MM.1S (cell line): ENCODE data around the gene VEGFB.

Source experiments
- DNase-seq: peaks from one replicate; pipeline ENCODE4 v3.0.0-alpha.2; 2015
- H2AFZ ChIP-seq: fragments of 300-600 bp; sonication (generic); 2 replicates; pipeline ENCODE4 v1.6.0; 2016; ENCODE audit warnings: antibody characterized with exemption, low read length
- H3F3A ChIP-seq: fragments of 300-600 bp; sonication (generic); 2 replicates; pipeline ENCODE4 v1.6.1; 2016; ENCODE audit warnings: mild to moderate bottlenecking, antibody characterized with exemption, low read length, moderate library complexity, mixed read lengths; ENCODE audit not compliant: insufficient read depth
- H3K27ac ChIP-seq: fragments of 300-600 bp; sonication (generic); 2 replicates; pipeline ENCODE4 v1.5.1; 2016; ENCODE audit warnings: mild to moderate bottlenecking, low read length
- H3K27me3 ChIP-seq: fragments of 300-600 bp; sonication (generic); replicated peaks from 2 replicates; pipeline ENCODE4 v1.6.0; 2016; ENCODE audit warnings: low read length; ENCODE audit not compliant: insufficient read depth
- H3K36me3 ChIP-seq: fragments of 300-600 bp; sonication (generic); replicated peaks from 2 replicates; pipeline ENCODE4 v1.6.1; 2016; ENCODE audit warnings: mild to moderate bottlenecking, low read length, mixed read lengths; ENCODE audit not compliant: insufficient read depth
- H3K4me1 ChIP-seq: fragments of 300-600 bp; sonication (generic); 2 replicates; pipeline ENCODE4 v1.6.1; 2016; ENCODE audit warnings: low read length, mixed read lengths
- H3K4me2 ChIP-seq: fragments of 300-600 bp; sonication (generic); 2 replicates; pipeline ENCODE4 v1.6.0; 2016; ENCODE audit warnings: low read depth, low read length
- H3K4me3 ChIP-seq: fragments of 300-600 bp; sonication (generic); 2 replicates; pipeline ENCODE4 v1.5.1; 2016; ENCODE audit warnings: low read length, mixed read lengths
- H3K79me2 ChIP-seq: fragments of 300-600 bp; sonication (generic); 2 replicates; pipeline ENCODE4 v1.6.1; 2016; ENCODE audit warnings: mixed run types, low read length, mixed read lengths
- H3K9ac ChIP-seq: fragments of 300-600 bp; sonication (generic); 2 replicates; pipeline ENCODE4 v1.6.1; 2016; ENCODE audit warnings: low read length, mixed read lengths
- H3K9me2 ChIP-seq: fragments of 300-600 bp; sonication (generic); replicated peaks from 2 replicates; pipeline ENCODE4 v1.6.1; 2016; ENCODE audit warnings: mild to moderate bottlenecking, low read length, mixed read lengths; ENCODE audit not compliant: insufficient read depth
- H3K9me3 ChIP-seq: fragments of 300-600 bp; sonication (generic); replicated peaks from 2 replicates; pipeline ENCODE4 v1.6.1; 2016; ENCODE audit warnings: mild to moderate bottlenecking, low read length, mixed read lengths; ENCODE audit not compliant: insufficient read depth
- H4K20me1 ChIP-seq: fragments of 300-600 bp; sonication (generic); 2 replicates; pipeline ENCODE4 v1.6.1; 2016; ENCODE audit warnings: mild to moderate bottlenecking, low read length, moderate library complexity, mixed read lengths; ENCODE audit not compliant: insufficient read depth
- CTCF ChIP-seq: fragments of 300-600 bp; sonication (generic); IDR thresholded peaks from 2 replicates; pipeline ENCODE4 v1.5.1; 2016; ENCODE audit warnings: antibody characterized with exemption, low read length, mixed read lengths
- EZH2 ChIP-seq: fragments of 300-600 bp; sonication (generic); optimal IDR thresholded peaks from 2 replicates; pipeline ENCODE3; 2017; ENCODE audit warnings: low read depth, mild to moderate bottlenecking, antibody characterized with exemption, low read length, mixed read lengths
- EZH2phosphoT487 ChIP-seq: fragments of 300-600 bp; sonication (generic); IDR thresholded peaks from 2 replicates; pipeline ENCODE4 v1.6.1; 2018; ENCODE audit warnings: antibody characterized with exemption, low read length

Gene VEGFB

GRCh38 chr11:64263947-64264317 lies 29.5 kb downstream of the VEGFB start:
- no peak overlapping the region for H3K27ac ChIP-seq
- no peaks in the 10 kb centered on the region for H3K9me2 ChIP-seq
- no peak overlapping the region for H2AFZ ChIP-seq
- no peaks in the 10 kb centered on the region for H3K9me3 ChIP-seq
- H3K79me2 ChIP-seq = no peaks in the 10 kb centered on the region; the same call in 1 of the 2 replicates
- H3F3A ChIP-seq = 0 out of 2 replicates have a peak, but pooled peaks cover 4% of the 10 kb centered on the region
- TF ChIP-seq CTCF = no peak
- TF ChIP-seq EZH2phosphoT487 = no peak
- no peak for TF ChIP-seq EZH2
- H3K4me1 ChIP-seq = no peaks in the 10 kb centered on the region
- H3K4me2 ChIP-seq = no peak overlapping the region
- H3K27me3 ChIP-seq = no peaks in the 10 kb centered on the region
- H3K4me3 ChIP-seq = no peak overlapping the region
- DNase-seq = no peak
- H4K20me1 ChIP-seq = no peaks in the 10 kb centered on the region
- no peaks in the 10 kb centered on the region for H3K36me3 ChIP-seq
- no peak overlapping the region for H3K9ac ChIP-seq

GRCh38 chr11:64264371-64264852 lies 30.0 kb downstream of the VEGFB start:
- H3K27ac ChIP-seq = no peak overlapping the region
- H3K27me3 ChIP-seq = no peaks in the 10 kb centered on the region
- no peaks in the 10 kb centered on the region; the same call in 1 of the 2 replicates for H3K79me2 ChIP-seq
- no peak overlapping the region for H3K4me2 ChIP-seq
- TF ChIP-seq EZH2phosphoT487 (no peak), EZH2 (no peak), CTCF (no peak)
- H3K36me3 ChIP-seq = no peaks in the 10 kb centered on the region
- H3K9me2 ChIP-seq = no peaks in the 10 kb centered on the region
- no peak overlapping the region for H3K4me3 ChIP-seq
- H3K9ac ChIP-seq = no peak overlapping the region
- no peaks in the 10 kb centered on the region for H3K4me1 ChIP-seq
- no peaks in the 10 kb centered on the region for H4K20me1 ChIP-seq
- no peaks in the 10 kb centered on the region for H3K9me3 ChIP-seq
- no peak overlapping the region for H2AFZ ChIP-seq
- DNase-seq = no peak
- H3F3A ChIP-seq = 0 out of 2 replicates have a peak, but pooled peaks cover 8% of the 10 kb centered on the region

GRCh38 chr11:64265176-64266160 lies 31.1 kb downstream of the VEGFB start:
- no peak overlapping the region for H3K4me2 ChIP-seq
- no peaks in the 10 kb centered on the region for H3K36me3 ChIP-seq

More at GRCh38 chr11:64265176-64266160, 31.1 kb downstream of the VEGFB start:
- H2AFZ ChIP-seq = no peak overlapping the region
- DNase-seq = no peak
- no peak for TF ChIP-seq EZH2phosphoT487
- TF ChIP-seq EZH2 = no peak
- no peak for TF ChIP-seq CTCF
- peaks cover 13% of the 10 kb centered on the region for H3F3A ChIP-seq
- no peak overlapping the region for H3K9ac ChIP-seq
- H3K79me2 ChIP-seq = no peaks in the 10 kb centered on the region; the same call in 1 of the 2 replicates
- H3K27ac ChIP-seq = no peak overlapping the region
- no peaks in the 10 kb centered on the region for H3K9me3 ChIP-seq
- H4K20me1 ChIP-seq = no peaks in the 10 kb centered on the region
- no peaks in the 10 kb centered on the region for H3K27me3 ChIP-seq
- no peaks in the 10 kb centered on the region for H3K9me2 ChIP-seq
- no peaks in the 10 kb centered on the region for H3K4me1 ChIP-seq
- H3K4me3 ChIP-seq = no peak overlapping the region
